Left ventricle myocardium inferior (tissue), 1 donor: ENCODE measurements around the gene JARID2. TPM values are rescaled to one million over a fixed set of nuclear protein-coding genes. Genes with fewer than 3 reads are reported as not detected.
"Not testable (repeated sequence)": the region's sequence is repeated elsewhere in the genome, so short reads cannot be mapped to it uniquely, and the experiment has no call there.

Experiments
- DNase-seq: peaks from one replicate; pipeline ENCODE4 v3.0.0-alpha.2; 2020
- H3K27ac ChIP-seq: fragments of 200-600 bp; replicated peaks from 2 replicates; pipeline ENCODE4 v1.8.0; 2021
- H3K27me3 ChIP-seq: fragments of 200-600 bp; 2 replicates; pipeline ENCODE4 v1.8.0; 2021; ENCODE audit warnings: low read depth
- H3K36me3 ChIP-seq: fragments of 200-600 bp; 2 replicates; pipeline ENCODE4 v1.8.0; 2021
- H3K4me1 ChIP-seq: fragments of 200-600 bp; 2 replicates; pipeline ENCODE4 v1.8.0; 2021
- H3K4me3 ChIP-seq: fragments of 200-600 bp; 2 replicates; pipeline ENCODE4 v1.8.0; 2021; ENCODE audit warnings: mild to moderate bottlenecking, moderate library complexity
- H3K9me3 ChIP-seq: fragments of 200-600 bp; replicated peaks from 2 replicates; pipeline ENCODE4 v1.8.0; 2021
- CTCF ChIP-seq: fragments of 200-600 bp; IDR thresholded peaks from 2 replicates; pipeline ENCODE4 v1.8.0; 2021; ENCODE audit warnings: antibody characterized with exemption, mild to moderate bottlenecking, borderline replicate concordance
- intact Hi-C: fragments of 100-400 bp; cut with micrococcal nuclease; formaldehyde crosslinking; loops from one replicate; pipeline ENCODE4 v1.11.0; 2022
- total RNA-seq: library from RNA; stranded (reverse); fragmentation: NEBNext Ultra II Directional; extraction: Animal tissue kit (Norgen Biotek cat#: 25700); gene quantifications from one replicate; pipeline ENCODE4 v1.2.1, GENCODE V29; 2021
- donor health status: DM: no; HTN: yes; CAD: no; lungs with severe emphysema.

JARID2 gene
- total RNA-seq, 1 donor from 2014 or later: 6.5 TPM

- DNase-seq: no peak
- H3K4me1 ChIP-seq: peaks cover 15% of the 10 kb centered on the region
- peak overlapping the region; percentile 8 for H3K27ac ChIP-seq
- H3K4me3 ChIP-seq: no peak overlapping the region
- H3K36me3 ChIP-seq: peaks cover 7% of the 10 kb centered on the region
- intact Hi-C loops: no loop called here
- H3K27me3 ChIP-seq: no peaks in the 10 kb centered on the region
- no peak for TF ChIP-seq CTCF
- H3K9me3 ChIP-seq: no peaks in the 10 kb centered on the region
These were observed 289.8 kb downstream of the JARID2 start for GRCh38 chr6:15535495-15536197.

GRCh38 chr6:15536198-15536955 is 290.5 kb downstream of the JARID2 start:
- intact Hi-C loops: no loop called here
- Histone ChIP-seq H3K36me3 (peaks cover 6% of the 10 kb centered on the region), H3K9me3 (no peaks in the 10 kb centered on the region), H3K4me3 (no peak overlapping the region), H3K27me3 (no peaks in the 10 kb centered on the region), H3K27ac (no peak overlapping the region), H3K4me1 (peaks cover 15% of the 10 kb centered on the region)
- no peak for TF ChIP-seq CTCF
- DNase-seq: no peak

GRCh38 chr6:15538106-15538505 is 292.2 kb downstream of the JARID2 start:
- no peak overlapping the region for H3K27ac ChIP-seq
- no peaks in the 10 kb centered on the region for H3K9me3 ChIP-seq
- peaks cover 15% of the 10 kb centered on the region for H3K4me1 ChIP-seq
- DNase-seq: no peak
- H3K27me3 ChIP-seq: no peaks in the 10 kb centered on the region
- no peak overlapping the region for H3K4me3 ChIP-seq
- intact Hi-C loops: no loop called here
- no peaks in the 10 kb centered on the region for H3K36me3 ChIP-seq
- TF ChIP-seq CTCF: no peak

GRCh38 chr6:15538766-15539495 is 293.1 kb downstream of the JARID2 start:
- DNase-seq: no peak
- intact Hi-C loops: no loop called here
- TF ChIP-seq CTCF: no peak
- Histone ChIP-seq H3K4me1 (peaks cover 15% of the 10 kb centered on the region), H3K4me3 (no peak overlapping the region), H3K9me3 (no peaks in the 10 kb centered on the region), H3K27me3 (no peaks in the 10 kb centered on the region), H3K27ac (no peak overlapping the region), H3K36me3 (no peaks in the 10 kb centered on the region)

- no peak for TF ChIP-seq CTCF
- Histone ChIP-seq H3K4me1 (peaks cover 20% of the 10 kb centered on the region), H3K27me3 (no peaks in the 10 kb centered on the region), H3K36me3 (no peaks in the 10 kb centered on the region), H3K4me3 (no peak overlapping the region), H3K9me3 (no peaks in the 10 kb centered on the region), H3K27ac (no peak overlapping the region)
- intact Hi-C loops: no loop called here
- DNase-seq: no peak
These were observed 293.9 kb downstream of the JARID2 start for GRCh38 chr6:15539722-15540270.

GRCh38 chr6:15543332-15543917 is 297.6 kb downstream of the JARID2 start:
- H3K4me1 ChIP-seq: peaks cover 18% of the 10 kb centered on the region
- intact Hi-C loops, H3K4me3 ChIP-seq, H3K36me3 ChIP-seq, H3K27ac ChIP-seq, H3K9me3 ChIP-seq, H3K27me3 ChIP-seq, DNase-seq: not testable (repeated sequence)
